Measurements from ENCODE around the gene GRB7. TPM values are rescaled to one million over a fixed set of nuclear protein-coding genes. Genes with fewer than 3 reads are reported as not detected.

Gene GRB7
- total and polyA plus RNA-seq, 2 of the 4 experiments (the other 2 are of a cell fraction) = 0.18 to 0.36 TPM

- intact Hi-C loops (cut with micrococcal nuclease) (no loop called here), dilution Hi-C loops (cut with HindIII; ENCODE audit: low sequenced_read_pairs, unreplicated experiment) (no loop called here)
- WGBS, 2 experiments (ENCODE audit: extremely low coverage in 2 of 2, insufficient read length in 1 of 2) = no CpG with 5 or more reads among the region's 2 CpGs
These were observed 56.7 kb downstream of the GRB7 start for GRCh38 chr17:39794249-39794970.

More at GRCh38 chr17:39794249-39794970, 56.7 kb downstream of the GRB7 start:
- H3K79me1 ChIP-seq (ENCODE audit: low read depth in 1 of 2, low read length in 2 of 2) = no peaks in the 10 kb centered on the region
- H3K18ac ChIP-seq (ENCODE audit: low read depth, low read length) = no peak overlapping the region
- no peak overlapping the region for H3K56ac ChIP-seq (ENCODE audit: extremely low read depth, insufficient read depth, low read length)
- no peak for DNase-seq
- H2BK120ac ChIP-seq (ENCODE audit: low read depth, low read length) = no peak overlapping the region
- in situ Hi-C loops (cut with MboI; ENCODE audit: low sequenced_read_pairs) = no loop called here
- H3K27ac ChIP-seq (ENCODE audit: insufficient read depth, low read length) = no peak overlapping the region
- H4K91ac ChIP-seq (ENCODE audit: insufficient read depth, low read depth, low read length) = no peak overlapping the region
- H3K9me1 ChIP-seq (ENCODE audit: insufficient read depth, low read length) = no peaks in the 10 kb centered on the region
- no peak overlapping the region for H3K4me3 ChIP-seq (ENCODE audit: insufficient read depth, low read depth, low read length)
- no peak overlapping the region for H3K4me2 ChIP-seq (ENCODE audit: low read depth, low read length)
- no peak overlapping the region for H2BK15ac ChIP-seq (ENCODE audit: low read depth, low read length)
- H3K23ac ChIP-seq (ENCODE audit: low read depth, low read length) = no peak overlapping the region
- H2AFZ ChIP-seq (replicated peaks; ENCODE audit: low read length, poor library complexity) = no peak overlapping the region
- H3K9me3 ChIP-seq (ENCODE audit: control insufficient read depth, insufficient read depth, low read length) = no peaks in the 10 kb centered on the region
- H3K14ac ChIP-seq (replicated peaks; ENCODE audit: low read depth, low read length) = no peak overlapping the region
- H2BK20ac ChIP-seq (ENCODE audit: low read depth, low read length) = no peak overlapping the region
- no peak overlapping the region for H4K8ac ChIP-seq (ENCODE audit: low read depth in 2 of 2, low read length in 2 of 2)
- TF ChIP-seq CTCF (conservative IDR thresholded peaks at IDR 0.05; ENCODE audit: low read depth, low read length) = no peak
- no peak for TF ChIP-seq CEBPB (IDR thresholded peaks at IDR 0.05; ENCODE audit: low read depth, low read length)
- TF ChIP-seq NFE2L2 (IDR thresholded peaks at IDR 0.05; ENCODE audit: low read depth, low read length) = no peak
- TF ChIP-seq RCOR1 (IDR thresholded peaks at IDR 0.05; ENCODE audit: insufficient replicate concordance, low read length) = no peak
- TF ChIP-seq CHD1 (IDR thresholded peaks at IDR 0.05; ENCODE audit: low read depth, low read length) = no peak
- no peaks in the 10 kb centered on the region for H3K4me1 ChIP-seq (ENCODE audit: control insufficient read depth, insufficient read depth, low read length)
- ATAC-seq (ENCODE audit: low read depth) = no peak
- H3K36me3 ChIP-seq (ENCODE audit: control insufficient read depth, insufficient read depth, low read length) = no peaks in the 10 kb centered on the region
- ChIA-PET POLR2A (ENCODE audit: unreplicated experiment) (no interaction called here), CTCF (no interaction called here)
- peaks cover 24% of the 10 kb centered on the region for H3K27me3 ChIP-seq (ENCODE audit: control insufficient read depth, insufficient read depth, low read length)
- H2AK5ac ChIP-seq (ENCODE audit: low read depth, low read length) = no peak overlapping the region
- H4K20me1 ChIP-seq (ENCODE audit: insufficient read depth, low read length) = no peaks in the 10 kb centered on the region
- no peak overlapping the region for H4K5ac ChIP-seq (ENCODE audit: low read depth, low read length)
- H3K9ac ChIP-seq (ENCODE audit: low read depth, low read length) = no peak overlapping the region
- no peak overlapping the region for H3K4ac ChIP-seq (ENCODE audit: low read depth, low read length)
- no TSS peak for BruUV-seq (replicated peaks)
- H2AK9ac ChIP-seq (replicated peaks; ENCODE audit: low read depth, low read length, poor library complexity) = no peak overlapping the region
- H2BK5ac ChIP-seq (ENCODE audit: low read depth, low read length, poor library complexity, severe bottlenecking) = no peak overlapping the region

Small RNA genes lying within 50 kb of the gene (microRNA-seq; reads per million reads assigned to microRNA genes)
- 0 to 0.73 reads per million in 2 experiments for gene MIR4728 (ENCODE audit: insufficient read depth in 1 of 2, insufficient read length in 1 of 2, unreplicated experiment in 1 of 2)

Small RNA genes lying within 50 kb of the gene (small RNA-seq; reads per million reads assigned to genes)
- gene MIR4728 = 0 reads per million in 5 experiments

Other genes with a start within 250 kb of the GRB7 start
- gene NEUROD2, start 130.0 kb upstream of the GRB7 start, total RNA-seq (2012; rRNA removed) = not detected in 2 replicates
- not detected in 2 replicates for gene NEUROD2, start 130.0 kb upstream of the GRB7 start, polyA plus RNA-seq (2012; rRNA removed)
- gene PPP1R1B, start 111.0 kb upstream of the GRB7 start, total RNA-seq (2012; rRNA removed) = not detected in 2 replicates
- not detected in 2 replicates for gene PPP1R1B, start 111.0 kb upstream of the GRB7 start, polyA plus RNA-seq (2012; rRNA removed)
- gene STARD3, start 100.8 kb upstream of the GRB7 start, total RNA-seq (2012; rRNA removed) = 8.1 and 8.6 TPM in 2 replicates
- gene STARD3, start 100.8 kb upstream of the GRB7 start, polyA plus RNA-seq (2012; rRNA removed) = 50.4 and 69.2 TPM in 2 replicates
- gene TCAP, start 72.6 kb upstream of the GRB7 start, total RNA-seq (2012; rRNA removed) = under 0.01 TPM in 2 replicates
- 0.21 and 0.26 TPM in 2 replicates for gene TCAP, start 72.6 kb upstream of the GRB7 start, polyA plus RNA-seq (2012; rRNA removed)
- gene PNMT, start 69.5 kb upstream of the GRB7 start, total RNA-seq (2012; rRNA removed) = not detected in 2 replicates
- not detected in 2 replicates for gene PNMT, start 69.5 kb upstream of the GRB7 start, polyA plus RNA-seq (2012; rRNA removed)
- gene PGAP3, start 49.9 kb upstream of the GRB7 start, total RNA-seq (2012; rRNA removed) = 3.6 and 4.3 TPM in 2 replicates
- 9.8 and 10.4 TPM in 2 replicates for gene PGAP3, start 49.9 kb upstream of the GRB7 start, polyA plus RNA-seq (2012; rRNA removed)
- 26.1 and 28.7 TPM in 2 replicates for gene ERBB2, start 37.9 kb upstream of the GRB7 start, total RNA-seq (2012; rRNA removed)
- gene ERBB2, start 37.9 kb upstream of the GRB7 start, polyA plus RNA-seq (2012; rRNA removed) = 33.3 and 34.6 TPM in 2 replicates
- gene MIEN1, start 7.4 kb upstream of the GRB7 start, total RNA-seq (2012; rRNA removed) = 20.3 and 22.2 TPM in 2 replicates
- gene MIEN1, start 7.4 kb upstream of the GRB7 start, polyA plus RNA-seq (2012; rRNA removed) = 75.6 and 82.4 TPM in 2 replicates
- gene IKZF3, start 126.4 kb downstream of the GRB7 start, total RNA-seq (2012; rRNA removed) = not detected in 2 replicates
- gene IKZF3, start 126.4 kb downstream of the GRB7 start, polyA plus RNA-seq (2012; rRNA removed) = not detected in 2 replicates
- not detected in 2 replicates for gene ZPBP2, start 130.3 kb downstream of the GRB7 start, total RNA-seq (2012; rRNA removed)
- gene ZPBP2, start 130.3 kb downstream of the GRB7 start, polyA plus RNA-seq (2012; rRNA removed) = not detected in 2 replicates
- gene GSDMB, start 180.7 kb downstream of the GRB7 start, total RNA-seq (2012; rRNA removed) = 1.4 and 1.7 TPM in 2 replicates
- gene GSDMB, start 180.7 kb downstream of the GRB7 start, polyA plus RNA-seq (2012; rRNA removed) = 5.1 and 7.5 TPM in 2 replicates
- gene ORMDL3, start 189.7 kb downstream of the GRB7 start, total RNA-seq (2012; rRNA removed) = 45.7 and 46.4 TPM in 2 replicates
- 68.9 and 78.6 TPM in 2 replicates for gene ORMDL3, start 189.7 kb downstream of the GRB7 start, polyA plus RNA-seq (2012; rRNA removed)
- not detected in 2 replicates for gene LRRC3C, start 189.8 kb downstream of the GRB7 start, total RNA-seq (2012; rRNA removed)
- not detected in 2 replicates for gene LRRC3C, start 189.8 kb downstream of the GRB7 start, polyA plus RNA-seq (2012; rRNA removed)
- not detected in 2 replicates for gene GSDMA, start 225.1 kb downstream of the GRB7 start, total RNA-seq (2012; rRNA removed)
- gene GSDMA, start 225.1 kb downstream of the GRB7 start, polyA plus RNA-seq (2012; rRNA removed) = 0.04 TPM in 1 of 2 replicates, not detected in the other
- 123 and 125 TPM in 2 replicates for gene PSMD3, start 242.9 kb downstream of the GRB7 start, total RNA-seq (2012; rRNA removed)
- 154 and 155 TPM in 2 replicates for gene PSMD3, start 242.9 kb downstream of the GRB7 start, polyA plus RNA-seq (2012; rRNA removed)

All from IMR-90 (cell line).